A673 (cell line): ENCODE results near the gene SUMF2.

Experiments used
- EZH2 ChIP-seq: fragments of 200-600 bp; sonication (generic); IDR thresholded peaks from 2 replicates; pipeline ENCODE4 v1.6.1; 2017; ENCODE audit warnings: borderline replicate concordance, low read depth, mild to moderate bottlenecking, mixed read lengths, antibody characterized with exemption, low read length; ENCODE audit not compliant: poor library complexity, severe bottlenecking
- TF ChIP-seq, protein P1 (sequence below): fragments of 300-800, 200-600 bp; sonication (generic); conservative IDR thresholded peaks from 2 replicates; pipeline ENCODE4 v1.5.1; 2017; ENCODE audit warnings: low read depth, mild to moderate bottlenecking, antibody characterized with exemption, low read length, moderate library complexity, mixed read lengths

DNA sequence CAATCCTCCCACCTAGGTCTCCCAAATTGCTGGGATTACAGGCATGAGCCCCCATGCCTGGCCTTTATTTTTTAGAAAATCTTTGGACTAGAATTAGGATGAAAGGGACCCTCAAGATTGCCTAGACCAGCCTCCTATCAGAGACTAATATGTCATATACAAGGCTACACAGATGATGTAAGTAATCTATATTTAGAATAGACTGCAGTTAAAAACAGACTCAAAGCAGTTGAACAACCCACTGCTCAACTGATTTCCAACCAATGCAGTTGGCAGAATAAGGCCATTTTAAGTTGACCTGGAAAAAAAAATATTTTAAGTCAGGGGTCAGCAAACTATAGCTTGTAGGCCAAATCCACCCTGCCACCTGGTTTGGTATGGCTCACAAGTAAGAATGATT lies 40.6 kb upstream of the SUMF2 start:
- TF ChIP-seq, protein P1, sequence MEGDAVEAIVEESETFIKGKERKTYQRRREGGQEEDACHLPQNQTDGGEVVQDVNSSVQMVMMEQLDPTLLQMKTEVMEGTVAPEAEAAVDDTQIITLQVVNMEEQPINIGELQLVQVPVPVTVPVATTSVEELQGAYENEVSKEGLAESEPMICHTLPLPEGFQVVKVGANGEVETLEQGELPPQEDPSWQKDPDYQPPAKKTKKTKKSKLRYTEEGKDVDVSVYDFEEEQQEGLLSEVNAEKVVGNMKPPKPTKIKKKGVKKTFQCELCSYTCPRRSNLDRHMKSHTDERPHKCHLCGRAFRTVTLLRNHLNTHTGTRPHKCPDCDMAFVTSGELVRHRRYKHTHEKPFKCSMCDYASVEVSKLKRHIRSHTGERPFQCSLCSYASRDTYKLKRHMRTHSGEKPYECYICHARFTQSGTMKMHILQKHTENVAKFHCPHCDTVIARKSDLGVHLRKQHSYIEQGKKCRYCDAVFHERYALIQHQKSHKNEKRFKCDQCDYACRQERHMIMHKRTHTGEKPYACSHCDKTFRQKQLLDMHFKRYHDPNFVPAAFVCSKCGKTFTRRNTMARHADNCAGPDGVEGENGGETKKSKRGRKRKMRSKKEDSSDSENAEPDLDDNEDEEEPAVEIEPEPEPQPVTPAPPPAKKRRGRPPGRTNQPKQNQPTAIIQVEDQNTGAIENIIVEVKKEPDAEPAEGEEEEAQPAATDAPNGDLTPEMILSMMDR: no peak
- no peak for TF ChIP-seq EZH2
